HepG2 (cell line): ENCODE data around the gene GATC. TPM values are rescaled to one million over a fixed set of nuclear protein-coding genes. Genes with fewer than 3 reads are reported as not detected.

Experiments used
- BHLHE40 ChIP-seq: IDR thresholded peaks from 2 replicates; pipeline ENCODE4 v1.6.1; 2011; ENCODE audit warnings: low read length, improper control_type of control experiment
- MZF1 ChIP-seq: sonication (generic); formaldehyde crosslinking; IDR thresholded peaks from 2 replicates; pipeline ENCODE4 v1.8.1; 2023; ENCODE audit warnings: mild to moderate bottlenecking, missing genetic modification reagents, borderline replicate concordance
- PITX1 ChIP-seq: sonication (generic); formaldehyde crosslinking; IDR thresholded peaks from 2 replicates; pipeline ENCODE4 v1.5.1; 2020; ENCODE audit warnings: mild to moderate bottlenecking, missing genetic modification reagents
- SIX1 ChIP-seq: sonication (generic); formaldehyde crosslinking; IDR thresholded peaks from 2 replicates; pipeline ENCODE4 v1.4.0; 2020; ENCODE audit warnings: missing genetic modification reagents, borderline replicate concordance
- SKI ChIP-seq: fragments of 450-650 bp; IDR thresholded peaks from one replicate; pipeline ENCODE4 v1.6.1; 2018; ENCODE audit warnings: mild to moderate bottlenecking; ENCODE audit not compliant: partially characterized antibody
- SRF ChIP-seq: IDR thresholded peaks from 2 replicates; pipeline ENCODE4 v1.6.1; 2011; ENCODE audit warnings: mild to moderate bottlenecking, low read depth, low read length, moderate library complexity
- ZNF124 ChIP-seq: sonication (generic); formaldehyde crosslinking; IDR thresholded peaks from 2 replicates; pipeline ENCODE4 v1.4.0; 2020; ENCODE audit warnings: missing genetic modification reagents
- ZSCAN30 ChIP-seq: sonication (generic); formaldehyde crosslinking; IDR thresholded peaks from 2 replicates; pipeline ENCODE4 v1.5.0; 2020; ENCODE audit warnings: mild to moderate bottlenecking, missing genetic modification reagents
- polyA plus RNA-seq, 8 experiments: library from polyadenylated mRNA; depleted of rRNA in 3 of 8; stranded (reverse) in 7 of 8; unstranded in 1 of 8; fragments of >200 nt; fragmentation: Illumina TruSeq in 4 of 8; extraction: Trizol in 4 of 8; gene quantifications; 2 replicates each; pipeline versions ENCODE4 v1.2.1 to v1.2.3, GENCODE V29; 2011 to 2016; ENCODE audit warnings: low read depth in 4 of 8, missing spikeins in 1 of 8, mixed read lengths in 1 of 8; ENCODE audit not compliant: insufficient read depth in 1 of 8
- total RNA-seq, 5 experiments: library from RNA; depleted of rRNA; stranded (reverse); fragments of >200 nt; fragmentation: Illumina TruSeq; extraction: Trizol; gene quantifications; 2 replicates each; pipeline ENCODE4 v1.2.3, GENCODE V29; 2016; ENCODE audit warnings: low read depth in 1 of 5
- TF ChIP-seq, protein P1 (sequence below): sonication (generic); formaldehyde crosslinking; IDR thresholded peaks from 2 replicates; pipeline ENCODE4 v1.4.0; 2020; ENCODE audit warnings: missing genetic modification reagents, low read depth, mild to moderate bottlenecking, borderline replicate concordance
- TF ChIP-seq, protein P2 (sequence below), 2 experiments: sonication (generic) in 1 of 2; formaldehyde crosslinking in 1 of 2; IDR thresholded peaks; 2 replicates each; pipeline versions ENCODE4 v1.6.1 to v1.9.0; 2014 to 2022; ENCODE audit warnings: antibody characterized with exemption in 1 of 2, borderline replicate concordance in 1 of 2, inconsistent platforms in 1 of 2, low read depth in 1 of 2, missing genetic modification reagents in 1 of 2
- TF ChIP-seq, protein P3 (sequence below): sonication (generic); formaldehyde crosslinking; conservative IDR thresholded peaks from 2 replicates; pipeline ENCODE4 v1.4.0; 2020; ENCODE audit warnings: missing genetic modification reagents
- TF ChIP-seq, protein P4 (sequence below): sonication (generic); formaldehyde crosslinking; IDR thresholded peaks from 2 replicates; pipeline ENCODE4 v1.4.0; 2020; ENCODE audit warnings: mild to moderate bottlenecking, missing genetic modification reagents
- TF ChIP-seq, protein P5 (sequence below): sonication (generic); formaldehyde crosslinking; IDR thresholded peaks from 2 replicates; pipeline ENCODE4 v1.4.0; 2020; ENCODE audit warnings: low read depth, missing genetic modification reagents

The GATC gene
- total and polyA plus RNA-seq, 2 of the 13 experiments (the other 11 are each of a cell fraction or from before 2014, with no cell fraction given): 17.7 to 29.7 TPM

DNA sequence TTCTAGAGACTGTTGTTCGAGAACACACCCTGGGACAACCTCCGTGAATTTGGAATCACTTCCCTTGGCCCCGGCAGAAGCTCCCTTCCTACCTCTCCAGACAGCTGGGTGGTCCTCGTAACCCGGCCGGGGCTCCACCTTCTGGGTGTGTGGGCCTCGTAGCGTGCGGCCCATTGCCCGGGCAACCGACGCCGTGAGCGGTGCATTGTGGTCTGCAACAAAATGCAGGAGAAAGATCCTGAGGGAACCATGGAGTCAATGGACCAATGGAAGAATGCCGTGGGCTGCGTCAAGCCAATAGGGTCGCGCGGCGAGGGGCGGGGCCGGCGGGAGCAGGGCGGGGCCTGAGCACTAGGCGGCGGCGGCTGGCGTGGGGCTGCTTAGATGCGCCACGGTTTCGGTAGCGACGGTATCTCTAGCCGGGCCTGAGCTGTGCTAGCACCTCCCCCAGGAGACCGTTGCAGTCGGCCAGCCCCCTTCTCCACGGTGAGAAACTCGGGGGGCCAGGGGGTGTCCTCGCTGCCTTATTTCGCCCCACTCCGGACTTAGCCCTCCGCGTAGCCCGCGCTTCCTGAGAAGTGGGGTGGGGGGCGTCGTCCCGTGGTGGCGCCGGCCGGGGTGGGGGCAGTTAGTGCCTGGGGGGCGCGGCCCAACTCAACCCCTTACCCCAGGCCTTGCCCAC, 49.6 kb downstream of the GATC start, which contains the start of gene DYNLL1 (continued):
- TF ChIP-seq, protein P1, sequence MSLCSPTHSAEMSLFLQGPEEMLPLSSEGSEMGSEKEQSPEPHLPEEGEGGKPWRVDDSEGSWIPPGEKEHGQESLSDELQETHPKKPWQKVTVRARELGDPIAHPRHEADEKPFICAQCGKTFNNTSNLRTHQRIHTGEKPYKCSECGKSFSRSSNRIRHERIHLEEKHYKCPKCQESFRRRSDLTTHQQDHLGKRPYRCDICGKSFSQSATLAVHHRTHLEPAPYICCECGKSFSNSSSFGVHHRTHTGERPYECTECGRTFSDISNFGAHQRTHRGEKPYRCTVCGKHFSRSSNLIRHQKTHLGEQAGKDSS: no peak
- TF ChIP-seq, protein P2, sequence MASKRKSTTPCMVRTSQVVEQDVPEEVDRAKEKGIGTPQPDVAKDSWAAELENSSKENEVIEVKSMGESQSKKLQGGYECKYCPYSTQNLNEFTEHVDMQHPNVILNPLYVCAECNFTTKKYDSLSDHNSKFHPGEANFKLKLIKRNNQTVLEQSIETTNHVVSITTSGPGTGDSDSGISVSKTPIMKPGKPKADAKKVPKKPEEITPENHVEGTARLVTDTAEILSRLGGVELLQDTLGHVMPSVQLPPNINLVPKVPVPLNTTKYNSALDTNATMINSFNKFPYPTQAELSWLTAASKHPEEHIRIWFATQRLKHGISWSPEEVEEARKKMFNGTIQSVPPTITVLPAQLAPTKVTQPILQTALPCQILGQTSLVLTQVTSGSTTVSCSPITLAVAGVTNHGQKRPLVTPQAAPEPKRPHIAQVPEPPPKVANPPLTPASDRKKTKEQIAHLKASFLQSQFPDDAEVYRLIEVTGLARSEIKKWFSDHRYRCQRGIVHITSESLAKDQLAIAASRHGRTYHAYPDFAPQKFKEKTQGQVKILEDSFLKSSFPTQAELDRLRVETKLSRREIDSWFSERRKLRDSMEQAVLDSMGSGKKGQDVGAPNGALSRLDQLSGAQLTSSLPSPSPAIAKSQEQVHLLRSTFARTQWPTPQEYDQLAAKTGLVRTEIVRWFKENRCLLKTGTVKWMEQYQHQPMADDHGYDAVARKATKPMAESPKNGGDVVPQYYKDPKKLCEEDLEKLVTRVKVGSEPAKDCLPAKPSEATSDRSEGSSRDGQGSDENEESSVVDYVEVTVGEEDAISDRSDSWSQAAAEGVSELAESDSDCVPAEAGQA (IDR thresholded peaks at IDR 0.05; ENCODE audit: low read depth): peak; percentile 36; the same call in 1 of the 2 replicates
- TF ChIP-seq, protein P2 (CRISPR knock-in tag; IDR thresholded peaks at IDR 0.05; ENCODE audit: borderline replicate concordance): no peak
- no peak; the same call in 1 of the 2 replicates for TF ChIP-seq ZNF124
- peak; percentile 6; the same call in 1 of the 2 replicates for TF ChIP-seq BHLHE40
- TF ChIP-seq MZF1 (CRISPR knock-in tag): no peak
- TF ChIP-seq ZSCAN30 (CRISPR knock-in tag): no peak; the same call in 1 of the 2 replicates
- TF ChIP-seq SIX1 (CRISPR knock-in tag): no peak
- peak; percentile 16 for TF ChIP-seq SKI
- 0 out of 2 replicates have a peak, but pooled peaks have one; percentile 63 for TF ChIP-seq SRF
- TF ChIP-seq, protein P3, sequence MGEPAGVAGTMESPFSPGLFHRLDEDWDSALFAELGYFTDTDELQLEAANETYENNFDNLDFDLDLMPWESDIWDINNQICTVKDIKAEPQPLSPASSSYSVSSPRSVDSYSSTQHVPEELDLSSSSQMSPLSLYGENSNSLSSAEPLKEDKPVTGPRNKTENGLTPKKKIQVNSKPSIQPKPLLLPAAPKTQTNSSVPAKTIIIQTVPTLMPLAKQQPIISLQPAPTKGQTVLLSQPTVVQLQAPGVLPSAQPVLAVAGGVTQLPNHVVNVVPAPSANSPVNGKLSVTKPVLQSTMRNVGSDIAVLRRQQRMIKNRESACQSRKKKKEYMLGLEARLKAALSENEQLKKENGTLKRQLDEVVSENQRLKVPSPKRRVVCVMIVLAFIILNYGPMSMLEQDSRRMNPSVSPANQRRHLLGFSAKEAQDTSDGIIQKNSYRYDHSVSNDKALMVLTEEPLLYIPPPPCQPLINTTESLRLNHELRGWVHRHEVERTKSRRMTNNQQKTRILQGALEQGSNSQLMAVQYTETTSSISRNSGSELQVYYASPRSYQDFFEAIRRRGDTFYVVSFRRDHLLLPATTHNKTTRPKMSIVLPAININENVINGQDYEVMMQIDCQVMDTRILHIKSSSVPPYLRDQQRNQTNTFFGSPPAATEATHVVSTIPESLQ (CRISPR knock-in tag): no peak
- TF ChIP-seq, protein P4, sequence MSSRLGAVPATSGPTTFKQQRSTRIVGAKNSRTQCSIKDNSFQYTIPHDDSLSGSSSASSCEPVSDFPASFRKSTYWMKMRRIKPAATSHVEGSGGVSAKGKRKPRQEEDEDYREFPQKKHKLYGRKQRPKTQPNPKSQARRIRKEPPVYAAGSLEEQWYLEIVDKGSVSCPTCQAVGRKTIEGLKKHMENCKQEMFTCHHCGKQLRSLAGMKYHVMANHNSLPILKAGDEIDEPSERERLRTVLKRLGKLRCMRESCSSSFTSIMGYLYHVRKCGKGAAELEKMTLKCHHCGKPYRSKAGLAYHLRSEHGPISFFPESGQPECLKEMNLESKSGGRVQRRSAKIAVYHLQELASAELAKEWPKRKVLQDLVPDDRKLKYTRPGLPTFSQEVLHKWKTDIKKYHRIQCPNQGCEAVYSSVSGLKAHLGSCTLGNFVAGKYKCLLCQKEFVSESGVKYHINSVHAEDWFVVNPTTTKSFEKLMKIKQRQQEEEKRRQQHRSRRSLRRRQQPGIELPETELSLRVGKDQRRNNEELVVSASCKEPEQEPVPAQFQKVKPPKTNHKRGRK (CRISPR knock-in tag): no peak
- no peak for TF ChIP-seq PITX1
- TF ChIP-seq, protein P5, sequence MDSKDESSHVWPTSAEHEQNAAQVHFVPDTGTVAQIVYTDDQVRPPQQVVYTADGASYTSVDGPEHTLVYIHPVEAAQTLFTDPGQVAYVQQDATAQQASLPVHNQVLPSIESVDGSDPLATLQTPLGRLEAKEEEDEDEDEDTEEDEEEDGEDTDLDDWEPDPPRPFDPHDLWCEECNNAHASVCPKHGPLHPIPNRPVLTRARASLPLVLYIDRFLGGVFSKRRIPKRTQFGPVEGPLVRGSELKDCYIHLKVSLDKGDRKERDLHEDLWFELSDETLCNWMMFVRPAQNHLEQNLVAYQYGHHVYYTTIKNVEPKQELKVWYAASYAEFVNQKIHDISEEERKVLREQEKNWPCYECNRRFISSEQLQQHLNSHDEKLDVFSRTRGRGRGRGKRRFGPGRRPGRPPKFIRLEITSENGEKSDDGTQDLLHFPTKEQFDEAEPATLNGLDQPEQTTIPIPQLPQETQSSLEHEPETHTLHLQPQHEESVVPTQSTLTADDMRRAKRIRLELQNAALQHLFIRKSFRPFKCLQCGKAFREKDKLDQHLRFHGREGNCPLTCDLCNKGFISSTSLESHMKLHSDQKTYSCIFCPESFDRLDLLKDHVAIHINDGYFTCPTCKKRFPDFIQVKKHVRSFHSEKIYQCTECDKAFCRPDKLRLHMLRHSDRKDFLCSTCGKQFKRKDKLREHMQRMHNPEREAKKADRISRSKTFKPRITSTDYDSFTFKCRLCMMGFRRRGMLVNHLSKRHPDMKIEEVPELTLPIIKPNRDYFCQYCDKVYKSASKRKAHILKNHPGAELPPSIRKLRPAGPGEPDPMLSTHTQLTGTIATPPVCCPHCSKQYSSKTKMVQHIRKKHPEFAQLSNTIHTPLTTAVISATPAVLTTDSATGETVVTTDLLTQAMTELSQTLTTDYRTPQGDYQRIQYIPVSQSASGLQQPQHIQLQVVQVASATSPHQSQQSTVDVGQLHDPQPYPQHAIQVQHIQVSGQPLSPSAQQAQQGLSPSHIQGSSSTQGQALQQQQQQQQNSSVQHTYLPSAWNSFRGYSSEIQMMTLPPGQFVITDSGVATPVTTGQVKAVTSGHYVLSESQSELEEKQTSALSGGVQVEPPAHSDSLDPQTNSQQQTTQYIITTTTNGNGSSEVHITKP (CRISPR knock-in tag): no peak
